ENCODE data around the gene ADORA1.

- TF ChIP-seq SIN3A (IDR thresholded peaks at IDR 0.05; ENCODE audit: borderline replicate concordance, low read depth, low read length) = no peak
- TF ChIP-seq ARNT2 (CRISPR knock-in tag; IDR thresholded peaks at IDR 0.05; ENCODE audit: low read depth) = no peak
- TF ChIP-seq ATF3 (CRISPR knock-in tag; IDR thresholded peaks at IDR 0.05) = no peak
Observed at GRCh38 chr1:203168256-203168786, 40.8 kb downstream of the ADORA1 start.

All from HepG2 (cell line).